ENCODE data around the gene TBC1D1.
"Not testable (repeated sequence)": the region's sequence is repeated elsewhere in the genome, so short reads cannot be mapped to it uniquely, and the experiment has no call there.

Gene TBC1D1

DNA sequence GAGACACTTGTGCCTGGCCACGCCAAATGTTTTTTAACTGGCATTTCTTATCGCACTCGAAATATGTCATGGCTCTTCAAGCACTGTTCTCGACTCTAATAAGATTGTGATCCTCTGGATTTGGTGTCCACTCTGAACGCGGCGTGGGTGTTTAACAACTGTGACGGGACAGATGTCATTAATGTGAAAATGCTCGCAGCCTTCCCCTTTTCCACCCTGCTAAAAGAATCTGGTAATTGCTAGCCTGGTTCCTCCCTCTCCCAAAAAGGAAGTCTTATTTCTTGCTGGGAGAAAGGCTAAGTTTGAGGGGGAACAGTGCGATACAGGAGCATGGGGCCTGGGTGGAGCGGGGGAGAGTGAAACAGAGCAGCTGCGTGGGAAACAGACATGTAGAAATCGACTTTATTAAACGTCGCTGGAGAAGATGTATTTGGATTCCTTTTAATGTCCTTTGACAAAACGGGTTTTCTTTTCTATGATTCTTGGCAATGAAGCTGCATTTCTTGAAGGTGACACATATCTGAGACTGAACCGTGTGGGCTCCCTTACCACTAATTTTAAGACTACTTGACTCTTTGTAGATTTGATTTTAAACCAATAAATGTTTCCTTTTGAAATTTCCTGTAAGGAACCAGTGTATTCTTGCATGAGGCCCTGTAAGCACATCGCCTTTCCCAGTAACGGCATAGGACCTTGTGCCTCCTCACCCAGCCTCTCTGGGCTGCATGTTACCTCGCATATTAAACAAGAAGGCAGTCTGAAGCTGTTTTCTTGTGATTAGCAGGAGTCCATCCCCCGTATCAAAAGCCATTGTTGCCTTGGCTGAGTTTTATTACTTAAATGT lies 17.8 kb downstream of the TBC1D1 start:
- Histone ChIP-seq H4K20me1 (peaks cover 0 to 17% (median 0%) of the 10 kb centered on the region in 11 experiments; a peak in 2 of 22 replicates), H3K4me3 (no peak overlapping the region), H3K36me3 (peaks cover 0 to 86% (median 43%) of the 10 kb centered on the region in 11 experiments; a peak in 18 of 22 replicates), H3K9me3 (replicated peaks in 1 of 11) (0 out of 22 replicates have a peak, but pooled peaks cover 0 to 5% (median 0%) of the 10 kb centered on the region in 11 experiments), H3K4me2 (0 out of 22 replicates have a peak overlapping the region, but pooled peaks of 1 of the 11 experiments have one; percentile 0), H3K27me3 (no peaks in the 10 kb centered on the region), H3K9ac (no peak overlapping the region), H3K4me1 (peaks cover 0 to 14% (median 0%) of the 10 kb centered on the region in 10 experiments; a peak in 1 of 20 replicates), H3K27ac (no peak overlapping the region)
- TF ChIP-seq Cebpa-rat (IDR thresholded peaks at IDR 0.05) = no peak

- no peak for TF ChIP-seq Cebpa-rat (IDR thresholded peaks at IDR 0.05)
- Histone ChIP-seq H3K36me3 (peaks cover 0 to 85% (median 42%) of the 10 kb centered on the region in 11 experiments; a peak in 16 of 22 replicates), H3K4me2 (no peak overlapping the region), H3K4me3 (no peak overlapping the region), H4K20me1 (peaks cover 0 to 17% (median 0%) of the 10 kb centered on the region in 11 experiments; a peak in 2 of 22 replicates), H3K27ac (no peak overlapping the region), H3K9ac (no peak overlapping the region), H3K9me3 (replicated peaks in 1 of 11) (peaks cover 0 to 5% (median 0%) of the 10 kb centered on the region in 11 experiments; a peak in 1 of 22 replicates), H3K27me3 (no peaks in the 10 kb centered on the region), H3K4me1 (peaks cover 0 to 14% (median 0%) of the 10 kb centered on the region in 10 experiments; a peak in 1 of 20 replicates)
These were observed 18.6 kb downstream of the TBC1D1 start for GRCh38 chr4:37909332-37910090.

GRCh38 chr4:37910091-37910486 lies 19.2 kb downstream of the TBC1D1 start:
- peaks cover 0 to 16% (median 0%) of the 10 kb centered on the region in 11 experiments; a peak in 2 of 22 replicates for H4K20me1 ChIP-seq
- H3K4me1 ChIP-seq = peaks cover 0 to 14% (median 0%) of the 10 kb centered on the region in 10 experiments; a peak in 1 of 20 replicates
- H3K9me3 ChIP-seq (replicated peaks in 1 of 11) = peaks cover 0 to 5% (median 0%) of the 10 kb centered on the region in 11 experiments; a peak in 1 of 22 replicates
- peaks cover 0 to 85% (median 42%) of the 10 kb centered on the region in 11 experiments; a peak in 15 of 22 replicates for H3K36me3 ChIP-seq
- no peak overlapping the region for H3K9ac ChIP-seq
- no peak for TF ChIP-seq Cebpa-rat (IDR thresholded peaks at IDR 0.05)
- no peaks in the 10 kb centered on the region for H3K27me3 ChIP-seq
- H3K27ac ChIP-seq = no peak overlapping the region
- no peak overlapping the region for H3K4me2 ChIP-seq
- H3K4me3 ChIP-seq = no peak overlapping the region

DNA sequence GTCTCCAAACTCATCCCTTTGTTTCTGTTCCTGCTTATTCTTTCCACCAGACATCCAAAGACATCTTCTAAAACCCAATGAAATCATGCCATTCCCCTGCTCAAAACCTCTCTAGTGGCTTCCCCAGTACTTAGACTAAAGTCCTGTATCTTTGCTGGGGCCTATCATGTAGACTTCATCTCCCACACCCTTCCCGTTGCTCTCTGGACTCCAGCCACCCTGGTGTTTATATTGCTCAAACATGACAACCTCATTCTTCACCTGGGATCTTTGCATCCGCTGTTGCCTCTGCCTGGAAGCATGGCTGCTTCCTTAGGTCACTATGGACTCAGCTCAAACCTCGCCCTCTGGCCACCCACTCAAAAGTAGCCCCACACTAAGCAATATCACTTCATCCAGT lies 23.7 kb downstream of the TBC1D1 start:
- TF ChIP-seq Cebpa-rat (IDR thresholded peaks at IDR 0.05) = no peak
- H3K36me3 ChIP-seq = peaks cover 0 to 53% (median 29%) of the 10 kb centered on the region in 11 experiments; a peak in 12 of 22 replicates

DNA sequence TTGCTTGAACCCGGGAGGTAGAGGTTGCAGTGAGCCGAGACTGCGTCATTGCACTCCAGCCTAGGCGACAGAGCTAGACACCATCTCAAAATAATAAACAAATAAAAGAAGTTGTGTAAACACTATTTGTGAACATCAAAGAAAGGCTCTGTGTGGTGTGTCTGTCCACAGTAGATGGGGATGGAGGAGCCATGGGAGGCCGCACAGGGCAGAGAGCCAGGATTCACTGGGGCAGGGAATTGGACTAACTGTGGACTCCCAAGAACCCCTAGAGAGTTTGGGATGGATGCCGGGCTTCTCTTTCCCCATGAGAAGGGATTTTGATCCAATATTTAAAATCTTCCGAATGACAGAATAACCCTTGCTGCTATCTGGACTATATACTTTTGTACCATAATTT lies 26.5 kb downstream of the TBC1D1 start:
- Histone ChIP-seq H3K27ac (no peak overlapping the region), H3K9me3 (replicated peaks in 1 of 11) (peaks cover 0 to 5% (median 0%) of the 10 kb centered on the region in 11 experiments; a peak in 2 of 22 replicates), H3K4me3 (no peak overlapping the region), H3K36me3 (peaks cover 0 to 41% (median 23%) of the 10 kb centered on the region in 11 experiments; a peak in 12 of 22 replicates), H3K4me2 (no peak overlapping the region), H3K4me1 (0 out of 20 replicates have a peak, but pooled peaks cover 0 to 7% (median 0%) of the 10 kb centered on the region in 10 experiments), H3K27me3 (no peaks in the 10 kb centered on the region), H4K20me1 (no peaks in the 10 kb centered on the region; a peak in 1 of 22 replicates), H3K9ac (no peak overlapping the region)
- no peak for TF ChIP-seq Cebpa-rat (IDR thresholded peaks at IDR 0.05)

More for the DNA sequence above, 23.7 kb downstream of the TBC1D1 start:
- Histone ChIP-seq H3K4me2 (no peak overlapping the region), H3K4me1 (0 out of 20 replicates have a peak, but pooled peaks cover 0 to 6% (median 0%) of the 10 kb centered on the region in 10 experiments), H3K27ac (no peak overlapping the region), H3K4me3 (no peak overlapping the region), H3K9me3 (replicated peaks in 1 of 11) (peaks cover 0 to 5% (median 0%) of the 10 kb centered on the region in 11 experiments; a peak in 1 of 22 replicates), H4K20me1 (peaks cover 0 to 3% (median 0%) of the 10 kb centered on the region in 11 experiments; a peak in 1 of 22 replicates), H3K9ac (no peak overlapping the region), H3K27me3 (no peaks in the 10 kb centered on the region)

- H3K27ac ChIP-seq = no peak overlapping the region
- no peak overlapping the region for H3K4me2 ChIP-seq
- TF ChIP-seq Cebpa-rat (IDR thresholded peaks at IDR 0.05) = no peak
- no peaks in the 10 kb centered on the region; a peak in 1 of 22 replicates for H4K20me1 ChIP-seq
- no peaks in the 10 kb centered on the region for H3K27me3 ChIP-seq
- H3K9me3 ChIP-seq (replicated peaks in 1 of 11) = peaks cover 0 to 5% (median 0%) of the 10 kb centered on the region in 11 experiments; a peak in 3 of 22 replicates
- no peak overlapping the region for H3K9ac ChIP-seq
- peaks cover 0 to 38% (median 21%) of the 10 kb centered on the region in 11 experiments; a peak in 11 of 22 replicates for H3K36me3 ChIP-seq
- no peak overlapping the region for H3K4me3 ChIP-seq
- 0 out of 20 replicates have a peak, but pooled peaks cover 0 to 7% (median 0%) of the 10 kb centered on the region in 10 experiments for H3K4me1 ChIP-seq
These were observed 27.8 kb downstream of the TBC1D1 start for GRCh38 chr4:37918653-37919052.

DNA sequence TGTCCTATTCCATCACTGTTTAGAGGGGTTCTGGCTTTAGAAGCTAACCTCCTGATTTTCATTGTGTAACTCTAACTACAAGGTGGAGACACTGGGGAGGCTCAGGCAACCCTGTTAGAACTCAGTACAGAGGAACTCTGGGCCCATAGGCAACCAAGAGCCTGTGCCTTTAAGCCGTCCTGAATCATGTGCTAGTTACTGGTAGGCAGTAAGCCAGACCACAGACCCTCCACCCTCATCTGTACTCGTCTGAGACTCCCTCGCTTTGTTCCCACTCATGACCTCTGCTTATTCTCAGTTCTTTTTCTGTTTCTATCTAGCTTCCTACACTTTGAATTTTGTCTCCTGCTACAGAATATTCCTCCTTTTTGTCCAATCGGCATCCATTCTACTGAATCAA lies 31.4 kb downstream of the TBC1D1 start:
- H3K4me3 ChIP-seq = no peak overlapping the region
- peaks cover 0 to 10% (median 0%) of the 10 kb centered on the region in 11 experiments; a peak in 2 of 22 replicates for H4K20me1 ChIP-seq
- H3K4me1 ChIP-seq = 0 out of 20 replicates have a peak, but pooled peaks cover 0 to 7% (median 0%) of the 10 kb centered on the region in 10 experiments
- no peak overlapping the region for H3K9ac ChIP-seq
- no peak for TF ChIP-seq Cebpa-rat (IDR thresholded peaks at IDR 0.05)
- peaks cover 0 to 5% (median 0%) of the 10 kb centered on the region in 11 experiments; a peak in 2 of 22 replicates for H3K9me3 ChIP-seq (replicated peaks in 1 of 11)
- H3K27me3 ChIP-seq = no peaks in the 10 kb centered on the region
- H3K36me3 ChIP-seq = peaks cover 0 to 26% (median 10%) of the 10 kb centered on the region in 11 experiments; a peak in 10 of 22 replicates
- H3K27ac ChIP-seq = no peak overlapping the region
- no peak overlapping the region for H3K4me2 ChIP-seq

DNA sequence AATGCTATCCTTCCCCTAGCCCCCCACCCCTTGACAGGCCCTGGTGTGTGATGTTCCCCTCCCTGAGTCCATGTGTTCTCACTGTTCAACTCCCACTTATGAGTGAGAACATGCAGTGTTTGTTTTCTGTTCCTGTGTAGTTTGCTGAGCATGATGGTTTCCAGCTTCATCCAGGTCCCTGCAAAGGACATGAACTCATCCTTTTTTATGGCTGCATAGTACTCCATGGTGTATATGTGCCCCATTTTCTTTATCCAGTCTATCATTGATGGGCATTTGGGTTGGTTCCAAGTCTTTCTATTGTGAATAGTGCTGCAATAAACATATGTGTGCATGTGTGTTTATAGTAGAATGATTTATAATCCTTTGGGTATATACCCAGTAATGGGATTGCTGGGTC lies 32.2 kb downstream of the TBC1D1 start:
- not testable (repeated sequence) for H3K27ac ChIP-seq; H3K9me3 ChIP-seq (replicated peaks in 1 of 11); H3K4me2 ChIP-seq; H3K4me1 ChIP-seq; H3K9ac ChIP-seq; H3K27me3 ChIP-seq; H3K4me3 ChIP-seq
- Histone ChIP-seq H3K36me3 (peaks cover 0 to 26% (median 10%) of the 10 kb centered on the region in 11 experiments; a peak in 10 of 22 replicates), H4K20me1 (peaks cover 0 to 16% (median 0%) of the 10 kb centered on the region in 11 experiments; a peak in 1 of 22 replicates)
